K562 (cell line): ENCODE data around the gene TFCP2. TPM values are rescaled to one million over a fixed set of nuclear protein-coding genes. Genes with fewer than 3 reads are reported as not detected.

Experiments
- AFF1 ChIP-seq, 2 experiments: fragments of 450-650 bp; IDR thresholded peaks; 2 replicates each; pipeline ENCODE4 v1.6.1; 2018; ENCODE audit warnings: mild to moderate bottlenecking in 2 of 2, low read depth in 1 of 2; ENCODE audit not compliant: partially characterized antibody in 2 of 2
- CAMTA2 ChIP-seq: fragments of 250-450 bp; sonication (Bioruptor Pico); conservative IDR thresholded peaks from 2 replicates; pipeline ENCODE4 v1.5.1; 2022
- ELF2 ChIP-seq: fragments of 250-450 bp; sonication (Bioruptor Pico); IDR thresholded peaks from 2 replicates; pipeline ENCODE4 v1.5.0; 2021; ENCODE audit warnings: mild to moderate bottlenecking
- EP400 ChIP-seq: fragments of 450-650 bp; IDR thresholded peaks from 2 replicates; pipeline ENCODE4 v1.6.1; 2017; ENCODE audit warnings: antibody characterized with exemption, mild to moderate bottlenecking, moderate library complexity
- HDAC1 ChIP-seq, 2 experiments: fragments of 450-650 bp; IDR thresholded peaks; 2 replicates each; pipeline ENCODE4 v1.6.1; 2016 to 2017; ENCODE audit warnings: inconsistent platforms in 1 of 2, mild to moderate bottlenecking in 1 of 2, moderate library complexity in 1 of 2
- HDGF ChIP-seq: fragments of 450-650 bp; IDR thresholded peaks from 2 replicates; pipeline ENCODE4 v1.6.1; 2016
- LCOR ChIP-seq: sonication (generic); formaldehyde crosslinking; IDR thresholded peaks from 2 replicates; pipeline ENCODE4 v1.8.0; 2022; ENCODE audit warnings: mild to moderate bottlenecking, missing genetic modification reagents
- NR1H2 ChIP-seq: sonication (generic); formaldehyde crosslinking; IDR thresholded peaks from 2 replicates; pipeline ENCODE4 v1.4.0; 2020; ENCODE audit warnings: mild to moderate bottlenecking, missing genetic modification reagents
- NR2F6 ChIP-seq: fragments of 450-650 bp; formaldehyde crosslinking; IDR thresholded peaks from 2 replicates; pipeline ENCODE4 v1.4.0; 2020; ENCODE audit warnings: mild to moderate bottlenecking
- OTX1 ChIP-seq: fragments of 450-650 bp; formaldehyde crosslinking; IDR thresholded peaks from 2 replicates; pipeline ENCODE4 v1.4.0; 2022; ENCODE audit warnings: mild to moderate bottlenecking
- PRPF4 ChIP-seq: fragments of 200-400 bp; formaldehyde crosslinking; IDR thresholded peaks from one replicate; pipeline ENCODE4 v1.6.1; 2017; ENCODE audit warnings: low read length, low read depth, mild to moderate bottlenecking; ENCODE audit not compliant: insufficient read depth, poor library complexity, severe bottlenecking
- RFX1 ChIP-seq: fragments of 450-650 bp; IDR thresholded peaks from 2 replicates; pipeline ENCODE4 v1.6.1; 2016; ENCODE audit warnings: mild to moderate bottlenecking, moderate library complexity
- SMARCE1 ChIP-seq: fragments of 450-650 bp; IDR thresholded peaks from 2 replicates; pipeline ENCODE4 v1.7.1; 2016; ENCODE audit warnings: mild to moderate bottlenecking
- TAF1 ChIP-seq: IDR thresholded peaks from 2 replicates; pipeline ENCODE4 v1.6.1; 2011; ENCODE audit warnings: mild to moderate bottlenecking, low read length, moderate library complexity; ENCODE audit not compliant: insufficient read depth, control insufficient read depth, severe bottlenecking; ENCODE audit errors: extremely low read depth
- TAL1 ChIP-seq: fragments of 450-650 bp; IDR thresholded peaks from 2 replicates; pipeline ENCODE4 v1.6.1; 2016; ENCODE audit warnings: mild to moderate bottlenecking
- THRB ChIP-seq: fragments of 450-650 bp; formaldehyde crosslinking; conservative IDR thresholded peaks from 2 replicates; pipeline ENCODE4 v1.4.0; 2022; ENCODE audit warnings: mild to moderate bottlenecking, missing genetic modification characterization
- YY1 ChIP-seq, 3 experiments: IDR thresholded peaks; 2 replicates each; pipeline ENCODE4 v1.6.1; 2011; ENCODE audit warnings: low read length in 2 of 3, mild to moderate bottlenecking in 2 of 3, moderate library complexity in 2 of 3, borderline replicate concordance in 1 of 3, control low read depth in 1 of 3, low read depth in 1 of 3; ENCODE audit not compliant: insufficient read depth in 3 of 3, insufficient replicate concordance in 2 of 3, control insufficient read depth in 1 of 3, insufficient read length in 1 of 3; ENCODE audit errors: extremely low read depth in 1 of 3
- ZBTB12 ChIP-seq: fragments of 250-450 bp; sonication (Bioruptor Pico); IDR thresholded peaks from 2 replicates; pipeline ENCODE4 v1.4.0; 2020
- ZEB2 ChIP-seq: fragments of 450-650 bp; IDR thresholded peaks from 2 replicates; pipeline ENCODE4 v1.6.1; 2016
- ZKSCAN1 ChIP-seq: fragments of 150-350 bp; IDR thresholded peaks from 2 replicates; pipeline ENCODE4 v1.6.1; 2016; ENCODE audit warnings: low read depth, low read length
- ZNF253 ChIP-seq: fragments of 250-450 bp; sonication (Bioruptor Pico); conservative IDR thresholded peaks from 2 replicates; pipeline ENCODE4 v1.6.1; 2021; ENCODE audit warnings: mild to moderate bottlenecking
- ZNF324 ChIP-seq: fragments of 250-450 bp; sonication (Bioruptor Pico); IDR thresholded peaks from 2 replicates; pipeline ENCODE4 v1.4.0; 2020; ENCODE audit warnings: mild to moderate bottlenecking
- ZNF830 ChIP-seq: fragments of 250-450 bp; sonication (Bioruptor Pico); IDR thresholded peaks from 2 replicates; pipeline ENCODE4 v1.5.0; 2021; ENCODE audit warnings: mild to moderate bottlenecking
- polyA plus RNA-seq, 8 experiments: library from polyadenylated mRNA; depleted of rRNA in 4 of 8; stranded (reverse) in 5 of 8; unstranded in 3 of 8; fragments of >200 nt; fragmentation: Nextera tagmentation in 2 of 8; fragmentation: Illumina TruSeq in 1 of 8; extraction: Ambion mirVana in 2 of 8; extraction: Trizol in 1 of 8; gene quantifications; 2 replicates each; pipeline versions ENCODE4 v1.2.1 to v1.2.3, GENCODE V29; 2011 to 2014; ENCODE audit warnings: inconsistent platforms in 1 of 8, missing spikeins in 1 of 8
- total RNA-seq, 7 experiments: library from RNA; depleted of rRNA in 6 of 7; stranded (reverse); fragments of >200 nt in 6 of 7; fragmentation: Illumina TruSeq in 2 of 7; extraction: Trizol in 2 of 7; gene quantifications; 2 replicates each; pipeline versions ENCODE4 v1.2.1 to v1.2.3, GENCODE V29; 2011 to 2021; ENCODE audit warnings: low replicate concordance in 1 of 7

The TFCP2 gene
- total and polyA plus RNA-seq, 9 of the 15 experiments (the other 6 are each of a cell fraction or from before 2014, with no cell fraction given), result 8.0 to 38.9 (median 19.3) TPM

GRCh38 chr12:51082561-51083125 lies 90.3 kb downstream of the TFCP2 start (continued):
- TF ChIP-seq TAF1 (no peak), ZEB2 (no peak), ZNF324 (no peak), PRPF4 (no peak), TAL1 (0 out of 2 replicates have a peak, but pooled peaks have one; percentile 6), NR1H2 (CRISPR knock-in tag) (no peak), CAMTA2 (no peak), EP400 (no peak), THRB (CRISPR knock-in tag) (0 out of 2 replicates have a peak, but pooled peaks have one; percentile 29), HDAC1 (IDR thresholded peaks at IDR 0.05) (0 out of 4 replicates have a peak, but pooled peaks of 1 of the 2 experiments have one; percentile 69), ZNF830 (CRISPR knock-in tag) (no peak), YY1 (IDR thresholded peaks at IDR 0.05; ENCODE audit: borderline replicate concordance in 1 of 3, control insufficient read depth in 1 of 3, extremely low read depth in 1 of 3, insufficient read depth in 3 of 3, insufficient read length in 1 of 3, insufficient replicate concordance in 2 of 3, low read depth in 1 of 3, low read length in 2 of 3) (no peak), RFX1 (no peak), AFF1 (IDR thresholded peaks at IDR 0.05; ENCODE audit: low read depth in 1 of 2, partially characterized antibody in 2 of 2) (peak in 1 of 2 experiments; percentile 26), HDGF (0 out of 2 replicates have a peak, but pooled peaks have one; percentile 67), OTX1 (CRISPR knock-in tag) (0 out of 2 replicates have a peak, but pooled peaks have one; percentile 7), ZBTB12 (CRISPR knock-in tag) (no peak), NR2F6 (CRISPR knock-in tag) (no peak), LCOR (CRISPR knock-in tag) (peak; percentile 16; the same call in 1 of the 2 replicates), SMARCE1 (peak; percentile 71), ELF2 (0 out of 2 replicates have a peak, but pooled peaks have one; percentile 16), ZKSCAN1 (no peak), ZNF253 (CRISPR knock-in tag) (no peak)
